Vagina (tissue), 2 donors: ENCODE measurements around the gene NACC2. TPM values are rescaled to one million over a fixed set of nuclear protein-coding genes. Genes with fewer than 3 reads are reported as not detected.

Experiments
- DNase-seq, 2 donors: peaks; one replicate each; pipeline ENCODE4 v3.0.0-alpha.2; 2017; ENCODE audit errors: extremely low spot score in 2 of 2
- H3K27ac ChIP-seq: fragments of 200-600 bp; sonication (generic); one replicate; pipeline ENCODE4 v1.5.1; 2019
- H3K27me3 ChIP-seq: fragments of 200-600 bp; sonication (generic); one replicate; pipeline ENCODE4 v1.5.1; 2019
- H3K36me3 ChIP-seq, 2 donors: fragments of 200-600 bp; sonication (generic); one replicate each; pipeline ENCODE4 v1.5.1; 2017 to 2019
- H3K4me1 ChIP-seq: fragments of 200-600 bp; sonication (generic); one replicate; pipeline ENCODE4 v1.5.1; 2019
- H3K4me3 ChIP-seq, 2 donors: fragments of 200-600 bp; sonication (generic); 1 replicate in 1 of 2; 2 replicates in 1 of 2; pipeline ENCODE4 v1.5.1; 2016 to 2019
- H3K9me3 ChIP-seq: fragments of 200-600 bp; sonication (generic); one replicate; pipeline ENCODE4 v1.5.1; 2019
- CTCF ChIP-seq, 3 experiments: fragments of 450-650 bp in 2 of 3; fragments of 200-600 bp in 1 of 3; sonication (generic) in 1 of 3; IDR thresholded peaks; one replicate each; pipeline ENCODE4 v1.5.1; 2017 to 2019; ENCODE audit warnings: antibody characterized with exemption in 3 of 3, mild to moderate bottlenecking in 2 of 3, moderate library complexity in 2 of 3
- POLR2A ChIP-seq, 2 donors: fragments of 450-650 bp; IDR thresholded peaks; one replicate each; pipeline ENCODE4 v1.6.1; 2017; ENCODE audit warnings: antibody characterized with exemption in 2 of 2, mild to moderate bottlenecking in 2 of 2, moderate library complexity in 2 of 2
- POLR2AphosphoS5 ChIP-seq, 2 donors: sonication (generic); formaldehyde crosslinking; IDR thresholded peaks; one replicate each; pipeline ENCODE4 v1.9.0; 2017; ENCODE audit warnings: antibody characterized with exemption in 2 of 2, mild to moderate bottlenecking in 2 of 2, low read depth in 1 of 2; ENCODE audit not compliant: insufficient read depth in 1 of 2
- intact Hi-C: fragments of 100-400 bp; cut with DNase I; formaldehyde crosslinking; loops from one replicate; pipeline ENCODE4 v1.15.1; 2023
- total RNA-seq: library from RNA; depleted of rRNA; stranded (reverse); fragments of >200 nt; gene quantifications from one replicate; pipeline ENCODE4 v1.2.3, GENCODE V29; 2016

Gene NACC2
- total RNA-seq, 1 donor from 2014 or later: 21.1 TPM

- intact Hi-C loops: no loop called here
- DNase-seq: no peak
- Histone ChIP-seq H3K36me3 (no peaks in the 10 kb centered on the region), H3K27ac (no peak overlapping the region), H3K27me3 (no peaks in the 10 kb centered on the region), H3K4me1 (peaks cover 17% of the 10 kb centered on the region), H3K9me3 (no peaks in the 10 kb centered on the region), H3K4me3 (no peak overlapping the region)
- TF ChIP-seq POLR2AphosphoS5 (IDR thresholded peaks at IDR 0.05; ENCODE audit: insufficient read depth in 1 of 2, low read depth in 1 of 2): no peak
Measured at GRCh38 chr9:136024696-136025316, 70.3 kb downstream of the NACC2 start.

DNA sequence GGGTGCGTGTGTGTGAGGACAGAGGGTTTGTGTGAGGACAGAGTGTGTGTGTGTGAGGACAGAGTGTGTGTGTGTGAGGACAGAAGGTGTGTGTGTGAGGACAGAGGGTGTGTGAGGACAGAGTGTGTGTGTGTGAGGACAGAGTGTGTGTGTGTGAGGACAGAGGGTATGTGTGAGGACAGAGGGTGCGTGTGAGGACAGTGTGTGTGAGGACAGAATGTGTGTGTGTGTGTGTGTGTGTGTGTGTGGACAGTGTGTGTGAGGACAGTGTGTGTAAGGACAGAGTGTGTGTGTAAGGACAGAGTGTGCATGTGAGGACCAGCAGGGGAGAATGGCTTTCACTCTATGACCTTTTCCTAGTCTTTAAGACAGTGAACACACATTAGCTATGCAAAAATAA lies 70.8 kb downstream of the NACC2 start:
- no peak for TF ChIP-seq POLR2A (IDR thresholded peaks at IDR 0.05)
- no peak for TF ChIP-seq CTCF (IDR thresholded peaks at IDR 0.05)
- no peak for TF ChIP-seq POLR2AphosphoS5 (IDR thresholded peaks at IDR 0.05; ENCODE audit: insufficient read depth in 1 of 2, low read depth in 1 of 2)
- intact Hi-C loops: no loop called here
- DNase-seq: no peak
- no peak overlapping the region for H3K4me3 ChIP-seq
- no peaks in the 10 kb centered on the region for H3K9me3 ChIP-seq
- no peaks in the 10 kb centered on the region for H3K27me3 ChIP-seq
- H3K36me3 ChIP-seq: no peaks in the 10 kb centered on the region
- H3K4me1 ChIP-seq: peaks cover 17% of the 10 kb centered on the region
- H3K27ac ChIP-seq: no peak overlapping the region

DNA sequence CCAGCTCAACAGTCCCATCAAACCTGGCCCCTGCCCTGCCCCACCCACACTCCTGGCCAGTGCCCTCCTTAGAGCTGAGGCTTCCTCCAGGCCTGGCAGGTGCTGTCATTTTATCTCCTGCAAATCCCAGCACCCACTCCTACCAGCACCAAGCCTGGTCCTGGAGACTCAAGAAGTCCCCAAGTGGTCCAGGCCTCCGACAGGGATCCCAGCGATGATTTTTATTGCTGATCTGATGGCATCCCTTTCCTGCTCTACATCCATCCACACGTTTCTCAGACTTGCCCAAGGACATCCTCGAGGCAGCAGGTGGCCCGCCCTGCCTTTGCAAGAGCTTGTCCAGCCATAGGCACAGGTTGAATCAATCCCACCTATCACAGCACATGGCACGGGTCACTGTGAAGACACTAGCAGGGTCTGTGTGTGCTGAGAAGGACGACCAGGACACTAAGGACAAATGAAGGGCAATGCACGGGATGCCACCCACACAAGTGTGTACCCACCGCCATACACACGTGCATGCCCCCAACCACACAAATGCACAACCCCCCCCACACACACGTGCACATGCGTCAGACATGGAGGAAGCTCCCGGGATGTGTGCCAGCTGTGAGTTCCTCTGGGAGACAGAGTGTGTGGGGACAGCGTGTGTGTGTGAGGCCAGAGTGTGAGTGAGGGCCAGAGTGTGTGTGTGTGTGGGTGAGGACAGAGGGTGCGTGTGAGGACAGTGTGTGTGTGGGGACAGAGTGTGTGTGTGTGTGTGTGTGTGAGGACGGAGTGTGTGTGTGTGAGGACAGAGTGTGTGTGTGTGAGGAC lies 71.5 kb downstream of the NACC2 start:
- Histone ChIP-seq H3K27ac (no peak overlapping the region), H3K36me3 (no peaks in the 10 kb centered on the region), H3K9me3 (no peaks in the 10 kb centered on the region), H3K4me3 (no peak overlapping the region), H3K27me3 (no peaks in the 10 kb centered on the region), H3K4me1 (peaks cover 17% of the 10 kb centered on the region)
- intact Hi-C loops: no loop called here
- no peak for TF ChIP-seq POLR2AphosphoS5 (IDR thresholded peaks at IDR 0.05; ENCODE audit: insufficient read depth in 1 of 2, low read depth in 1 of 2)
- TF ChIP-seq CTCF (IDR thresholded peaks at IDR 0.05): no peak
- TF ChIP-seq POLR2A (IDR thresholded peaks at IDR 0.05): no peak
- no peak for DNase-seq

GRCh38 chr9:136022731-136023409 lies 72.2 kb downstream of the NACC2 start:
- H3K9me3 ChIP-seq: no peaks in the 10 kb centered on the region
- intact Hi-C loops: no loop called here
- no peaks in the 10 kb centered on the region for H3K27me3 ChIP-seq
- TF ChIP-seq POLR2AphosphoS5 (IDR thresholded peaks at IDR 0.05; ENCODE audit: insufficient read depth in 1 of 2, low read depth in 1 of 2): no peak
- TF ChIP-seq CTCF (IDR thresholded peaks at IDR 0.05): no peak
- TF ChIP-seq POLR2A (IDR thresholded peaks at IDR 0.05): no peak
- peaks cover 17% of the 10 kb centered on the region for H3K4me1 ChIP-seq
- H3K4me3 ChIP-seq: no peak overlapping the region
- H3K36me3 ChIP-seq: no peaks in the 10 kb centered on the region
- no peak overlapping the region for H3K27ac ChIP-seq
- no peak for DNase-seq

DNA sequence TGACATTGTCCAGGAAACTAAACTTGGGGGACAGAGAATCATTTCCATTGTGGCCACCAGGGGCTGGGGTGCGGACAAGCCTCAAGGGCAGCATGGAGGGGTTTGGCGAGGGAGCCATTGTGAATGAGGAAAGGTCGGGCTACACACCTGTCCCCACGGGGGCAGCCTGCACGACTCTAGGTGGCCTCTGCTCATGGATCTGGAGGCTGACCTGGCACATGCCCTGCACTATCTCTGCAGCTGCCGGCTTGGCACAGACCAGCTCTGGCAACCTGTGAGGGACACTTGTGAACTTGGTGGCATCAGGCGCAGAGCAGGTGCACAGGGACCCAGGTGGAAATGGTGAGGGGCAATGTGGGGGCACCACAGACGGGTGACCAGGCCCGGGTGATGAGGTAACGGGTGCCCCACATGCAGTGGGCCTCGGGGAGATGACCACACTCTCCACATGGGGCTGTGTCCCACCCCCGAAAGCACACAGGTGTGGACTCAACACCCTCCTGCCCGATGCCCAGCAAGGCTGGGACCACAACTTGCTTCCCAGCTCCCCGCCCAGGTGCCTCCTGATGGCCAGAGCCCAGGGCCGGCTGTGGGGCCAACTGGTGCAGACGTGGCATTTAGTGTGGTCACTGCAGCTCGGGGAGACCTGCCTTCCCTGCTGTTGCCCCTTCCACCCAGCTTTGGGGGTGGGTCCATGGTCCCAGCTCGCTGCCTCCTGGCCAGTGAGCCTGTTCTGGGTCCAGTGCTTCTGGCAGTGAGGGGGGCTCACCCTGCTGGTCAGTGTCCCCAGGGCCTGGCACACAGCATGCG lies 73.0 kb downstream of the NACC2 start:
- TF ChIP-seq POLR2A (IDR thresholded peaks at IDR 0.05) (no peak), POLR2AphosphoS5 (IDR thresholded peaks at IDR 0.05; ENCODE audit: insufficient read depth in 1 of 2, low read depth in 1 of 2) (no peak), CTCF (IDR thresholded peaks at IDR 0.05) (no peak)
- H3K36me3 ChIP-seq: no peaks in the 10 kb centered on the region
- H3K4me1 ChIP-seq: peaks cover 17% of the 10 kb centered on the region
- no peaks in the 10 kb centered on the region for H3K27me3 ChIP-seq
- no peak for DNase-seq
- no peak overlapping the region for H3K4me3 ChIP-seq
- H3K27ac ChIP-seq: no peak overlapping the region
- H3K9me3 ChIP-seq: no peaks in the 10 kb centered on the region
- intact Hi-C loops: no loop called here
